Stimulated activated naive CD8-positive, alpha-beta T cell treated with anti-CD3 and anti-CD28 coated beads, Interleukin-15, Interleukin-2, amounts not matched to agents 100 ng/mL and 50 ng/mL, for 24 hours (primary cell): ENCODE data around the gene CES3.
"Not testable (repeated sequence)": the region's sequence is repeated elsewhere in the genome, so short reads cannot be mapped to it uniquely, and the experiment has no call there.

ENCODE experiments used
- H3K27ac Mint-ChIP-seq: one replicate; pipeline ENCODE4 v1.8.0; 2021; ENCODE audit warnings: mild to moderate bottlenecking, mixed read lengths
- H3K27me3 Mint-ChIP-seq: one replicate; pipeline ENCODE4 v1.8.0; 2021; ENCODE audit warnings: mixed read lengths
- H3K36me3 Mint-ChIP-seq: one replicate; pipeline ENCODE4 v1.8.0; 2021; ENCODE audit warnings: low read depth, mixed read lengths
- H3K4me1 Mint-ChIP-seq: one replicate; pipeline ENCODE4 v1.8.0; 2021; ENCODE audit warnings: low read depth, mixed read lengths
- H3K4me3 Mint-ChIP-seq: one replicate; pipeline ENCODE4 v1.8.0; 2021; ENCODE audit warnings: mild to moderate bottlenecking, mixed read lengths
- H3K9me3 Mint-ChIP-seq: one replicate; pipeline ENCODE4 v1.8.0; 2021; ENCODE audit warnings: mixed read lengths

Gene CES3

GRCh38 chr16:66960270-66960669, 796 bp upstream of the CES3 start:
- Mint-ChIP-seq H3K4me3 (no peak overlapping the region), H3K27me3 (peaks cover 3% of the 10 kb centered on the region), H3K4me1 (peaks cover 15% of the 10 kb centered on the region), H3K27ac (no peak overlapping the region), H3K9me3 (no peaks in the 10 kb centered on the region), H3K36me3 (no peaks in the 10 kb centered on the region)

GRCh38 chr16:66961914-66962313, 848 bp downstream of the CES3 start:
- peaks cover 15% of the 10 kb centered on the region for H3K4me1 Mint-ChIP-seq
- H3K27ac Mint-ChIP-seq = peak overlapping the region; percentile 56
- peaks cover 3% of the 10 kb centered on the region for H3K27me3 Mint-ChIP-seq
- H3K4me3 Mint-ChIP-seq = no peak overlapping the region
- H3K9me3 Mint-ChIP-seq = no peaks in the 10 kb centered on the region
- no peaks in the 10 kb centered on the region for H3K36me3 Mint-ChIP-seq

DNA sequence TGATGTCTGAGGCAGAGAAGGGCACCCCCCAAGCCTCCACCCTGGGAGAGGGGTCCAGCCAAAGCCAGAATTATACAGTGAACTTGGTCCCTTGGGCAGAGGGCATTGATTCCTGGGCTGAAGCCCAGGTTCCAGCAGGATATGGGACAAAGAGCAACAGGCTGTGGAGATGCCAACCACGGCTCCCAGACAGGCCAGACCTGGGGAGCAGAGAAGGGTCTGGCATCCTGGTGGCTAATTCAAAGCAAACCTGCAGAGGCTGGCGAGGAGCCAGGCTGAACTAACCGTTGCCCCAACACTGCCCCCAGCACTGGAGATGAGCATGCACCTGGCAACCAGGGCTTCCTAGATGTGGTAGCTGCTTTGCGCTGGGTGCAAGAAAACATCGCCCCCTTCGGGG, 3.0 kb downstream of the CES3 start:
- Mint-ChIP-seq H3K27me3 (peaks cover 3% of the 10 kb centered on the region), H3K9me3 (no peaks in the 10 kb centered on the region), H3K4me1 (peaks cover 12% of the 10 kb centered on the region), H3K27ac (no peak overlapping the region), H3K36me3 (no peaks in the 10 kb centered on the region), H3K4me3 (no peak overlapping the region)

GRCh38 chr16:66968847-66969246, 7.8 kb downstream of the CES3 start:
- Mint-ChIP-seq H3K36me3 (no peaks in the 10 kb centered on the region), H3K4me3 (no peak overlapping the region), H3K27ac (no peak overlapping the region), H3K4me1 (no peaks in the 10 kb centered on the region), H3K9me3 (no peaks in the 10 kb centered on the region), H3K27me3 (peaks cover 3% of the 10 kb centered on the region)

DNA sequence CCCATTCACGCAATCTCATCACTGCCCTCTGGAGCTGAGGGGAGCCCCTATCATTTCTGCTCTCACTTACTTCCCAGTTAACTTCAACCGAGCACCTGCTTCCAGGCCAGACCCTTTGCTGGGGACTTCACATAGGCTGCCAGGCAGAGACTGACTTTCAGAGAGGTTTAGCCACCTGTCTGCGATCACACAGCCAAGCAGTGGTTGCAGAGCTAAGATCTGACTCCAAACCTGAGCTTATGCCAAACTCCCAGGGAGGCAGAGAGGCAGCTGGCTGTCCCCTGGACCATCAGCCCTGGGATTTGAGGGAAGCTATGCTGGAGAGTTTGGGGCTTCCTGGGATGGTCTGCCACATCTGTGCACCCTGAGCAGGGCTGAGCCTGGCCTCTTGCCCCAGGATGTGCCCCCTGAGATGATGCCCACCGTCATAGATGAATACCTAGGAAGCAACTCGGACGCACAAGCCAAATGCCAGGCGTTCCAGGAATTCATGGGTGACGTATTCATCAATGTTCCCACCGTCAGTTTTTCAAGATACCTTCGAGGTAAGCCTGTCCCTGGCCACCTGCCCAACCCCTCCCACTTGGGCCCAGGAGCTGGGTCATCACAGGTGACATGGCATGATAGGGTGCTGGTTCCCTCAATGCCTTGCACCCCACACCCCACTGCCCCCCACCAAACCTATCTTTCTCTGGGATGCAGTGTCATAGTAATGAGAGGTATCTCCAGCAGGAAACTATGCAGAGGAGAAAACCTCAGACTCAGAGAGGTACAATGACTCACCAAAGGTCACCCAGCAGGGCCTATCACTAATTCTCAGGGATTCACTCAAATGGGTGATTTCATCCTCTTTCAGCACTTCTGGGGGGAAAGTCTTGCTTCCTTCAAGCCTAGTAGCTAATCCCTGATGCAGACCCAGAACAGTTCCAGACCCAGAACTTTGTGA, 10.0 kb downstream of the CES3 start:
- Mint-ChIP-seq H3K36me3 (no peaks in the 10 kb centered on the region), H3K9me3 (no peaks in the 10 kb centered on the region), H3K27me3 (no peaks in the 10 kb centered on the region), H3K27ac (no peak overlapping the region), H3K4me3 (no peak overlapping the region), H3K4me1 (peaks cover 14% of the 10 kb centered on the region)

- Mint-ChIP-seq H3K36me3 (no peaks in the 10 kb centered on the region), H3K27me3 (no peaks in the 10 kb centered on the region), H3K27ac (no peak overlapping the region), H3K4me3 (no peak overlapping the region), H3K9me3 (no peaks in the 10 kb centered on the region), H3K4me1 (peaks cover 20% of the 10 kb centered on the region)
Measured at GRCh38 chr16:66972983-66973382, 11.9 kb downstream of the CES3 start.

DNA sequence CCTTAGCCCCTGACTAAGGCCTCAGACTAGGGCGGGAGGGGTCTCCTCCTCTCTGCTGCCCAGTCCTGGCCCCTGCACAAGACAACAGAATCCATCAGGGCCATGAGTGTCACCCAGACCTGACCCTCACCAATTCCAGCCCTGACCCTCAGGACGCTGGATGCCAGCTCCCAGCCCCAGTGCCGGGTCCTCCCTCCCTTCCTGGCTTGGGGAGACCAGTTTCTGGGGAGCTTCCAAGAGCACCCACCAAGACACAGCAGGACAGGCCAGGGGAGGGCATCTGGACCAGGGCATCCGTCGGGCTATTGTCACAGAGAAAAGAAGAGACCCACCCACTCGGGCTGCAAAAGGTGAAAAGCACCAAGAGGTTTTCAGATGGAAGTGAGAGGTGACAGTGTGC, 12.7 kb downstream of the CES3 start:
- Mint-ChIP-seq H3K9me3 (no peaks in the 10 kb centered on the region), H3K4me1 (peaks cover 24% of the 10 kb centered on the region), H3K27ac (no peak overlapping the region), H3K4me3 (no peak overlapping the region), H3K36me3 (no peaks in the 10 kb centered on the region), H3K27me3 (no peaks in the 10 kb centered on the region)

DNA sequence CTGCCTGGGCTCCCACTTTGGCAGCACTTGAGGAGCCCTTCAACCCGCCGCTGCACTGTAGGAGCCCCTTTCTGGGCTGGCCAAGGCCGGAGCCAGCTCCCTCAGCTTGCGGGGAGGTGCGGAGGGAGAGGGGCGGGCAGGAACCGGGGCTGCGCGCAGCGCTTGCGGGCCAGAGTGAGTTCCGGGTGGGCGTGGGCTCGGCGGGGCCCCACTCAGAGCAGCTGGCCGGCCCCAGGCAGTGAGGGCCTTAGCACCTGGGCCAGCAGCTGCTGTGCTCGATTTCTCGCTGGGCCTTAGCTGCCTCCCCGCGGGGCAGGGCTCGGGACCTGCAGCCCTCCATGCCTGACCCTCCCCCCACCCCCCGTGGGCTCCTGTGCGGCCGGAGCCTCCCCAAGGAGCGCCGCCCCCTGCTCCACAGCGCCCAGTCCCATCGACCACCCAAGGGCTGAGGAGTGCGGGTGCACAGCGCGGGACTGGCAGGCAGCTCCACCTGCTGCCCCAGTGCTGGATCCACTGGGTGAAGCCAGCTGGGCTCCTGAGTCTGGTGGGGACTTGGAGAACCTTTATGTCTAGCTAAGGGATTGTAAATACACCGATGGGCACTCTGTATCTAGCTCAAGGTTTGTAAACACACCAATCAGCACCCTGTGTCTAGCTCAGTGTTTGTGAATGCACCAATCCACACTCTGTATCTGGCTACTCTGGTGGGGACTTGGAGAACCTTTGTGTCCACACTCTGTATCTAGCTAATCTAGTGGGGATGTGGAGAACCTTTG, 13.3 kb downstream of the CES3 start:
- not testable (repeated sequence) for H3K9me3 Mint-ChIP-seq, H3K4me3 Mint-ChIP-seq, H3K27ac Mint-ChIP-seq, H3K27me3 Mint-ChIP-seq, H3K36me3 Mint-ChIP-seq
- H3K4me1 Mint-ChIP-seq = peaks cover 24% of the 10 kb centered on the region

- peak overlapping the region; percentile 61 for H3K27ac Mint-ChIP-seq
- H3K4me3 Mint-ChIP-seq = peak overlapping the region; percentile 57
- H3K9me3 Mint-ChIP-seq, H3K27me3 Mint-ChIP-seq, H3K36me3 Mint-ChIP-seq: not testable (repeated sequence)
- H3K4me1 Mint-ChIP-seq = peaks cover 24% of the 10 kb centered on the region
Measured at GRCh38 chr16:66974932-66975246, 13.8 kb downstream of the CES3 start.

DNA sequence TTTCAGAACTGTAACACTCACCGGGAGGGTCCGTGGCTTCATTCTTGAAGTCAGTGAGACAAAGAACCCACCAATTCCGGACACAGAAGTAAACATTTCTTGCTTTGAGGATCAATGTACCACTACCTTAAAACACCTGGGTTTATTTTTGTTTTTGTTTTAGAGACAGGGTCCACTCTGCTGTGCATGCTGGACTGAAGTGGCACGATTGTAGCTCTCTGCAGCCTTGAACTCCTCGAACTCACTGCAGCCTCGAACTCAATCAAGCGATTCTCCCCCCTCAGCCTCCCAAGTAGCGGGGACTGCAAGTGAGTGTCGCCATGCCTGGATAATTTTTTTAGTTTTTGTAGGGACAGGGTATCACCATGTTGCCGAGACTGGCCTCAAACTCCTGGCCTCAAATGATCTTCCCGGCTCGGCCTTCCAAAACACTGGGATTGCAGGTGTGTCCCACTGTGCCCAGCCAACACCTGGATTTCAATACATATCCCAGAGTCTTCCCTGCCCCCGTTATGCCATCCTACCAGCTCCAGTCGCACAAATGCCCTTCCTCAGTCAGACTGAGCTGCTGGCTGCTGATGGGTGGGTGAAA, 14.3 kb downstream of the CES3 start:
- H3K27me3 Mint-ChIP-seq = no peaks in the 10 kb centered on the region
- peak overlapping the region; percentile 57 for H3K4me3 Mint-ChIP-seq
- no peaks in the 10 kb centered on the region for H3K9me3 Mint-ChIP-seq
- peaks cover 26% of the 10 kb centered on the region for H3K4me1 Mint-ChIP-seq
- H3K36me3 Mint-ChIP-seq = no peaks in the 10 kb centered on the region
- no peak overlapping the region for H3K27ac Mint-ChIP-seq

DNA sequence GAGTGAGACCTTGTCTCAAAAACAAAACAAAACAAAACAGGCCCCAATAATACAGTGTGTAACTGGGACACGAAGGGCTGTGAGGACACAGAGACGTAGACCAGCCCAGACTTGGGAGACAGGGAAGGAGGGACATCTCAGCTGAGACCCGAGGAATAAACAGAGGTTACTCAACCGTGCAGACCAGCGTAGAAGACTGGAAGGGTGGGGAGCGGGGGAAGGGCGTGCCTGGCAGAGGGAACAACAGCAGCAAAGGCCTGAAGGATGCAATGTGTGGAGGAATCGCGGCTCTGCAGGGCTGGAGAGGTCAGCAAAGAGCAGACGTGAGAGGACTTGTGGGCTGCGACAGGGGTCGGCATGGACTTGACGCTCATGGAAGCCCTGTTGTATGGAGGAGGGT, 15.7 kb downstream of the CES3 start:
- Mint-ChIP-seq H3K4me3 (no peak overlapping the region), H3K36me3 (no peaks in the 10 kb centered on the region), H3K9me3 (no peaks in the 10 kb centered on the region), H3K4me1 (peaks cover 37% of the 10 kb centered on the region), H3K27ac (no peak overlapping the region), H3K27me3 (no peaks in the 10 kb centered on the region)

GRCh38 chr16:66977341-66978113, 16.5 kb downstream of the CES3 start:
- no peak overlapping the region for H3K4me3 Mint-ChIP-seq
- H3K36me3 Mint-ChIP-seq = no peaks in the 10 kb centered on the region
- H3K27me3 Mint-ChIP-seq = no peaks in the 10 kb centered on the region
- no peak overlapping the region for H3K27ac Mint-ChIP-seq
- H3K9me3 Mint-ChIP-seq = no peaks in the 10 kb centered on the region
- peaks cover 41% of the 10 kb centered on the region for H3K4me1 Mint-ChIP-seq

DNA sequence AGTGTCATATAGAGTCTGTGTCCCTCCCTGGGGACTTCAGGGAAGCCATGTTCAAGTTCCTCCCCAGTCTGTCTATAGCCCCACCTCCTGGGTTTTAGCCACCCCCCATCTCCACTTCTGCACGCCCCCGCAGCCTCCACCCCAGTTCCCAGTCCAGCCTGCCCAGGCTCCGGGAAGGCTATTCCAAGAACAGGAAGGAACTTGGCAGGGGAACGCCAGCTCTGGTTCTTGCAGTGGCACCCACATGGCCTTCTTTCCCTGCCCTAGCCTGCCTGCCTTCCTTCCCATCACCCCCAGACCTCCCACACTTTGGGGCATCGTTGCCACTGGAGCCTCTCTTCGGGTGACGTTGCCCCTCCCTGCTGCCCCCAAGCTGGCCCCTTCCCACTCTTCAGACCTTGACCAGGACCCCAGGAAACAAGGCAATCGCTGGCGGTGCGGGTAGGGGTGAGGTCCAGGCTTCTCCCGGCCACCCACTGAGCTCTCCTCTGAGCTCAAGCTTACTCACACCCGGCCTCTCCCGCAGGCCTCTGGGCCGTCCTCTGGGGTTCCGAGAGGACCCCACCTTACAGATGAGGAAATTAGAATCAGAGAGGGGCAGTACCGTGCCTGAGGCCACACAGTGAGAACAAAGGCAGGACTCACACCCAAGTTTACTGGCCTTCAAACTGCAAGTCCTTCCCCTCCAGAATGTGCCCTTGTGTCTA, 18.1 kb downstream of the CES3 start:
- Mint-ChIP-seq H3K4me3 (no peak overlapping the region), H3K27ac (no peak overlapping the region), H3K27me3 (no peaks in the 10 kb centered on the region), H3K4me1 (peaks cover 51% of the 10 kb centered on the region), H3K9me3 (no peaks in the 10 kb centered on the region), H3K36me3 (no peaks in the 10 kb centered on the region)

DNA sequence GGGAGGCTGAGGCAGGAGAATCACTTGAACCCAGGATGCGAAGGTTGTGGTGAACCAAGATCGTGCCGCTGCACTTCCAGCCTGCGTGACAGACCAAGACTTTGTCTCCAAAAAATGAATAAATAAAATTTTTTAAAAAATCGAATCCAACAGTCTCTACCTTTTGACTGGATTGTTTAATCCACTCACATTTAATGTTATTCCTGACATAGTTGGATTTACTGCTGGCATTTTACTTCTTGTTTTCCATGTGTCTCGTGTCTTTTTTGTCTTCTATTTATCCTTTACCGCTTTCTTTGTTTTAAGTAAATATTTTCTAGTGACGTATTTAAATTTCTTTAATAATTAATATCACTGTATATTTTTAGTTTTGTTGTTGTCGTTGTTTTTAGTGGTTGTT, 22.0 kb downstream of the CES3 start:
- Mint-ChIP-seq H3K27me3 (no peaks in the 10 kb centered on the region), H3K4me1 (peaks cover 46% of the 10 kb centered on the region), H3K9me3 (no peaks in the 10 kb centered on the region), H3K36me3 (no peaks in the 10 kb centered on the region), H3K4me3 (no peak overlapping the region), H3K27ac (no peak overlapping the region)
